NT2/D1 (cell line): Measurements from ENCODE around the gene KDM3A.

ENCODE experiments used
- SUZ12 ChIP-seq: IDR thresholded peaks from 2 replicates; pipeline ENCODE4 v1.6.1; 2011; ENCODE audit not compliant: insufficient read length, insufficient read depth; ENCODE audit errors: extremely low read depth
- YY1 ChIP-seq: IDR thresholded peaks from 2 replicates; pipeline ENCODE4 v1.6.1; 2011; ENCODE audit not compliant: insufficient read length, insufficient read depth

GRCh38 chr2:86420913-86421312 lies 20.3 kb upstream of the KDM3A start:
- TF ChIP-seq YY1: no peak
- no peak for TF ChIP-seq SUZ12
